DND-41 (cell line): ENCODE data around the gene HYDIN.

Source experiments
- ATAC-seq: fragments of 200-7000 bp; cut with Tn5 transposase; 3 replicates; pipeline ENCODE4 v1.9.1; 2021; ENCODE audit warnings: low read depth; ENCODE audit not compliant: insufficient read depth
- DNase-seq: peaks from one replicate; pipeline ENCODE4 v3.0.0-alpha.2; 2020
- H2AFZ ChIP-seq: 2 replicates; pipeline ENCODE4 v1.6.0; 2012; ENCODE audit warnings: low read depth, low read length
- H3K27ac ChIP-seq: 2 replicates; pipeline ENCODE4 v1.5.1; 2012; ENCODE audit warnings: low read length, inconsistent platforms
- H3K27me3 ChIP-seq: fragments of 200-600 bp; sonication (generic); 2 replicates; pipeline ENCODE4 v1.6.0; 2012; ENCODE audit warnings: low read length, mild to moderate bottlenecking, inconsistent platforms; ENCODE audit not compliant: insufficient read depth, poor library complexity
- H3K36me3 ChIP-seq: 2 replicates; pipeline ENCODE4 v1.5.1; 2012; ENCODE audit warnings: low read length, inconsistent platforms; ENCODE audit not compliant: insufficient read depth
- H3K4me1 ChIP-seq: 2 replicates; pipeline ENCODE4 v1.5.1; 2012; ENCODE audit warnings: mild to moderate bottlenecking, low read length; ENCODE audit not compliant: insufficient read depth
- H3K4me2 ChIP-seq: 2 replicates; pipeline ENCODE4 v1.6.0; 2012; ENCODE audit warnings: mild to moderate bottlenecking, moderate library complexity, low read length, inconsistent platforms; ENCODE audit not compliant: insufficient read depth
- H3K4me3 ChIP-seq, 2 experiments: fragments of 200-600 bp in 1 of 2; shearing (Covaris generic) in 1 of 2; 2 replicates each; pipeline ENCODE4 v1.5.1; 2012 to 2016; ENCODE audit warnings: inconsistent platforms in 2 of 2, low read length in 2 of 2, mild to moderate bottlenecking in 2 of 2, low read depth in 1 of 2, moderate library complexity in 1 of 2
- H3K79me2 ChIP-seq: 2 replicates; pipeline ENCODE4 v1.6.0; 2012; ENCODE audit warnings: low read length, inconsistent platforms; ENCODE audit not compliant: insufficient read depth
- H3K9ac ChIP-seq: 2 replicates; pipeline ENCODE4 v1.6.0; 2012; ENCODE audit warnings: low read depth, mild to moderate bottlenecking, inconsistent platforms, low read length, moderate library complexity
- H3K9me3 ChIP-seq: 2 replicates; pipeline ENCODE4 v1.5.1; 2012; ENCODE audit warnings: low read length, moderate library complexity, mild to moderate bottlenecking, inconsistent platforms; ENCODE audit not compliant: insufficient read depth, severe bottlenecking
- H4K20me1 ChIP-seq: 2 replicates; pipeline ENCODE4 v1.6.0; 2012; ENCODE audit warnings: low read length; ENCODE audit not compliant: insufficient read depth
- EZH2 ChIP-seq: IDR thresholded peaks from 3 replicates; pipeline ENCODE4 v1.6.1; 2012; ENCODE audit warnings: borderline replicate concordance, low read depth, mild to moderate bottlenecking, moderate library complexity, low read length, inconsistent platforms; ENCODE audit not compliant: severe bottlenecking
- TF ChIP-seq, protein P1 (sequence below): IDR thresholded peaks from 2 replicates; pipeline ENCODE4 v1.5.1; 2012; ENCODE audit warnings: borderline replicate concordance, low read length, moderate library complexity, mild to moderate bottlenecking; ENCODE audit not compliant: poor library complexity, severe bottlenecking; ENCODE audit errors: extremely low read depth

Gene HYDIN

GRCh38 chr16:71247478-71247877 is 17.0 kb upstream of the HYDIN start:
- no peak overlapping the region for H3K9ac ChIP-seq
- no peaks in the 10 kb centered on the region for H3K36me3 ChIP-seq
- TF ChIP-seq EZH2: no peak
- TF ChIP-seq, protein P1, sequence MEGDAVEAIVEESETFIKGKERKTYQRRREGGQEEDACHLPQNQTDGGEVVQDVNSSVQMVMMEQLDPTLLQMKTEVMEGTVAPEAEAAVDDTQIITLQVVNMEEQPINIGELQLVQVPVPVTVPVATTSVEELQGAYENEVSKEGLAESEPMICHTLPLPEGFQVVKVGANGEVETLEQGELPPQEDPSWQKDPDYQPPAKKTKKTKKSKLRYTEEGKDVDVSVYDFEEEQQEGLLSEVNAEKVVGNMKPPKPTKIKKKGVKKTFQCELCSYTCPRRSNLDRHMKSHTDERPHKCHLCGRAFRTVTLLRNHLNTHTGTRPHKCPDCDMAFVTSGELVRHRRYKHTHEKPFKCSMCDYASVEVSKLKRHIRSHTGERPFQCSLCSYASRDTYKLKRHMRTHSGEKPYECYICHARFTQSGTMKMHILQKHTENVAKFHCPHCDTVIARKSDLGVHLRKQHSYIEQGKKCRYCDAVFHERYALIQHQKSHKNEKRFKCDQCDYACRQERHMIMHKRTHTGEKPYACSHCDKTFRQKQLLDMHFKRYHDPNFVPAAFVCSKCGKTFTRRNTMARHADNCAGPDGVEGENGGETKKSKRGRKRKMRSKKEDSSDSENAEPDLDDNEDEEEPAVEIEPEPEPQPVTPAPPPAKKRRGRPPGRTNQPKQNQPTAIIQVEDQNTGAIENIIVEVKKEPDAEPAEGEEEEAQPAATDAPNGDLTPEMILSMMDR: no peak
- H3K79me2 ChIP-seq: no peaks in the 10 kb centered on the region
- no peaks in the 10 kb centered on the region for H4K20me1 ChIP-seq
- H3K27ac ChIP-seq: no peak overlapping the region
- H3K4me3 ChIP-seq: no peak overlapping the region
- DNase-seq: no peak
- H3K4me1 ChIP-seq: no peaks in the 10 kb centered on the region
- ATAC-seq: no peak
- H2AFZ ChIP-seq: no peak overlapping the region
- H3K9me3 ChIP-seq: no peaks in the 10 kb centered on the region
- H3K4me2 ChIP-seq: no peak overlapping the region
- no peaks in the 10 kb centered on the region for H3K27me3 ChIP-seq

GRCh38 chr16:71246309-71246708 is 15.8 kb upstream of the HYDIN start:
- H3K36me3 ChIP-seq: no peaks in the 10 kb centered on the region
- no peaks in the 10 kb centered on the region for H3K27me3 ChIP-seq
- no peaks in the 10 kb centered on the region for H3K4me1 ChIP-seq
- TF ChIP-seq, protein P1: no peak
- no peak for TF ChIP-seq EZH2
- H3K79me2 ChIP-seq: no peaks in the 10 kb centered on the region
- H2AFZ ChIP-seq: no peak overlapping the region
- ATAC-seq: no peak
- no peaks in the 10 kb centered on the region for H3K9me3 ChIP-seq
- no peak overlapping the region for H3K27ac ChIP-seq
- H4K20me1 ChIP-seq: no peaks in the 10 kb centered on the region
- DNase-seq: no peak
- no peak overlapping the region for H3K4me2 ChIP-seq
- H3K9ac ChIP-seq: no peak overlapping the region
- no peak overlapping the region for H3K4me3 ChIP-seq

- H3K36me3 ChIP-seq: no peaks in the 10 kb centered on the region
- no peak overlapping the region for H3K9ac ChIP-seq
- DNase-seq: no peak
- no peak overlapping the region for H3K27ac ChIP-seq
- ATAC-seq: no peak
- H3K4me3 ChIP-seq: no peak overlapping the region
- TF ChIP-seq, protein P1: no peak
- TF ChIP-seq EZH2: no peak
- H2AFZ ChIP-seq: no peak overlapping the region
- H3K4me2 ChIP-seq: no peak overlapping the region
- no peaks in the 10 kb centered on the region for H4K20me1 ChIP-seq
- H3K4me1 ChIP-seq: no peaks in the 10 kb centered on the region
- H3K27me3 ChIP-seq: no peaks in the 10 kb centered on the region
- H3K9me3 ChIP-seq: no peaks in the 10 kb centered on the region
- H3K79me2 ChIP-seq: no peaks in the 10 kb centered on the region
These were observed 14.0 kb upstream of the HYDIN start for GRCh38 chr16:71244521-71244920.

GRCh38 chr16:71242601-71243000 is 12.1 kb upstream of the HYDIN start:
- Histone ChIP-seq H3K27me3 (no peaks in the 10 kb centered on the region), H3K9ac (no peak overlapping the region), H3K4me3 (no peak overlapping the region), H3K27ac (no peak overlapping the region), H3K4me2 (no peak overlapping the region), H3K9me3 (no peaks in the 10 kb centered on the region), H3K36me3 (no peaks in the 10 kb centered on the region), H2AFZ (no peak overlapping the region), H3K79me2 (no peaks in the 10 kb centered on the region), H4K20me1 (no peaks in the 10 kb centered on the region), H3K4me1 (no peaks in the 10 kb centered on the region)
- no peak for DNase-seq
- no peak for TF ChIP-seq EZH2
- TF ChIP-seq, protein P1: no peak
- ATAC-seq: no peak
